Stomach (tissue), 4 donors: ENCODE results near the gene MYBPC3.

Source experiments
- POLR2A ChIP-seq, 4 donors: fragments of 450-650 bp; IDR thresholded peaks; one replicate each; pipeline ENCODE4 v1.6.1; 2016; ENCODE audit warnings: antibody characterized with exemption in 4 of 4, control low read depth in 2 of 4, mild to moderate bottlenecking in 1 of 4, moderate library complexity in 1 of 4
- POLR2AphosphoS5 ChIP-seq, 3 donors: sonication (generic); formaldehyde crosslinking; IDR thresholded peaks; one replicate each; pipeline ENCODE4 v1.6.1; 2016; ENCODE audit warnings: antibody characterized with exemption in 3 of 3
- TF ChIP-seq, protein P1 (sequence below), 7 experiments: fragments of 450-650 bp in 4 of 7; fragments of 200-600 bp in 3 of 7; sonication (generic) in 3 of 7; IDR thresholded peaks; one replicate each; pipeline ENCODE4 v1.5.1; 2016 to 2019; ENCODE audit warnings: antibody characterized with exemption in 7 of 7, control low read depth in 2 of 7, mild to moderate bottlenecking in 1 of 7

DNA sequence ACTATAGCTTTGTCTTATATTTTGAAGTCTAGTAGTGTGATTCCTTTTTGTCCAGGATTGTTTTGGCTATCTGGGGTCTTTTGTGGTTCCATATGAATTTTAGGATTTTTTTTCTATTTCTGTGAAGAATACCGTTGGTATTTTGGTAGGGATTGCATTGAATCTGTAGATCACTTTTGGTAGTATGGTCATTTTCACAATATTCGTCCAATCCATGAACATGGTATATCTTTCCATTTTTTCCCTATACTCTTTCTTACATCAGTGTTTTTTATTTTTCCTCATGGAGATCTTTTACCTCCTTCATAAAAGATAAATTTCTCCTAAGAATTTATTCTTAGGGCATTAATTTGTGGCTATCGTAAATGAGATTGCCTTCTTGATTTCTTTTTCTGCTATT lies 53.4 kb downstream of the MYBPC3 start:
- TF ChIP-seq POLR2AphosphoS5 (IDR thresholded peaks at IDR 0.05) (no peak), POLR2A (IDR thresholded peaks at IDR 0.05) (no peak)
- TF ChIP-seq, protein P1, sequence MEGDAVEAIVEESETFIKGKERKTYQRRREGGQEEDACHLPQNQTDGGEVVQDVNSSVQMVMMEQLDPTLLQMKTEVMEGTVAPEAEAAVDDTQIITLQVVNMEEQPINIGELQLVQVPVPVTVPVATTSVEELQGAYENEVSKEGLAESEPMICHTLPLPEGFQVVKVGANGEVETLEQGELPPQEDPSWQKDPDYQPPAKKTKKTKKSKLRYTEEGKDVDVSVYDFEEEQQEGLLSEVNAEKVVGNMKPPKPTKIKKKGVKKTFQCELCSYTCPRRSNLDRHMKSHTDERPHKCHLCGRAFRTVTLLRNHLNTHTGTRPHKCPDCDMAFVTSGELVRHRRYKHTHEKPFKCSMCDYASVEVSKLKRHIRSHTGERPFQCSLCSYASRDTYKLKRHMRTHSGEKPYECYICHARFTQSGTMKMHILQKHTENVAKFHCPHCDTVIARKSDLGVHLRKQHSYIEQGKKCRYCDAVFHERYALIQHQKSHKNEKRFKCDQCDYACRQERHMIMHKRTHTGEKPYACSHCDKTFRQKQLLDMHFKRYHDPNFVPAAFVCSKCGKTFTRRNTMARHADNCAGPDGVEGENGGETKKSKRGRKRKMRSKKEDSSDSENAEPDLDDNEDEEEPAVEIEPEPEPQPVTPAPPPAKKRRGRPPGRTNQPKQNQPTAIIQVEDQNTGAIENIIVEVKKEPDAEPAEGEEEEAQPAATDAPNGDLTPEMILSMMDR (IDR thresholded peaks at IDR 0.05) = no peak
